UCSD-AML1 (cell line): ENCODE results near the gene SEPTIN1.
"Not testable (repeated sequence)": the region's sequence is repeated elsewhere in the genome, so short reads cannot be mapped to it uniquely, and the experiment has no call there.

Experiments
- DNase-seq: peaks from one replicate; lab custom pipeline; 2025; ENCODE audit not compliant: unreplicated experiment; lab: John Stamatoyannopoulos, UW

Gene SEPTIN1

DNA sequence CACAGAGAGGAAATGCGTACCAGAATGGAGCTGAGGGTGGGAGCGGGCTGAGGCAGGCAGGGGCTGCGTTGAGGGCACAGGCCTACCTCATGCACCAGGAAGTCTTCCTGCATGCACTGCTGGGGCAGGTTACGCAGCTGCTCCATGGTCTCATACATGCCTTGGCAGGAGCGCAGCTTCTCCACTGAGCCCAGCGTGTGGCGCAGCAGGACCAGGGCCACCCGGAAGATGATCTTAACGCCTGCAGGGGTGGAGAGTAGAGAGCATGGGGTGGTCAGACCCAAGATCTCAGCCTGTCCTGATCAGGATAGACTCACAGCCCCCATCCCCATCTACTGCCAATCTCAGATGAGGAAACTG, 23.8 kb downstream of the SEPTIN1 start:
- DNase-seq, result no peak

DNA sequence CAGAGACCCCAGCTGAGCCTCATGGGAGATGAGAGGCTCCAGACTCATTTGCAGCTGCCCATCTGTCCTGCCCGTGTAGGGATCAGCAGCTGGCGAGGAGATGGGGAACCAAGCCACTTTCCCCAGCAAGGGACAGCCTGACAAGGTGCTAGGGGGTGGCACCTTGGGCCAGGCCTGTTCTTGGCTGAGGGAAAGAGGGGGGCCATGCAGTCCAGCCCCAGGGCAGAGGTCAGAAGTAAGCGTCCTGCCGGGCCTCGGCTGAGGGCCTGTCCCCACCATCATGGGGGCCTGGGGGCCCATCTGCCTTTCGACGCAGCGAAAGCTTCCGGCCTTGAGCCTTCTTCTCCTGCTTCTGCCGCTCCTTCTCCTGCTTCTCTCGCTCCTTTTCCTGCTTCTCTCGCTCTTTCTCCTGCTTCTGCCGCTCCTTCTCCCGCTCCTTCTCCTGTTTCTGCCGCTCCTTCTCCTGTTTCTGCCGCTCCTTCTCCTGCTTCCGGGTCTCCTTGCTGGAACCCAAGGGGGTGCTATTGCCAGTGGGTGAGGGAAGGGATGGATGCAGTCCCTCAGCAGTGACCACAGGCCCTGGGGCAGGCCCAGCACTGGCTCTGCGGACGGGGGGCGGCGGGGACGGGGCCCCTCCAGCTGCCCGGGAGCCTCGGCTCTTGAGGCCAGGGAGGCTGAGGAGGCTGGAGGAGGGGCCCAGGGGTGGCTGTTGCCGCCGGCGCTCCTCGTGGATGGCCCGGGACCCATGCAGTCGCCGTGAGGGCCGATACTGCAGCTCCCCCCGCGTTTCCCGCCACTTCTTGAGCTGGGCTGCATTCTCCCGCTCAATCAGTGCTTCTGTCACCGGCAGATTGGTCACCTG, 24.4 kb downstream of the SEPTIN1 start:
- DNase-seq, result no peak

DNA sequence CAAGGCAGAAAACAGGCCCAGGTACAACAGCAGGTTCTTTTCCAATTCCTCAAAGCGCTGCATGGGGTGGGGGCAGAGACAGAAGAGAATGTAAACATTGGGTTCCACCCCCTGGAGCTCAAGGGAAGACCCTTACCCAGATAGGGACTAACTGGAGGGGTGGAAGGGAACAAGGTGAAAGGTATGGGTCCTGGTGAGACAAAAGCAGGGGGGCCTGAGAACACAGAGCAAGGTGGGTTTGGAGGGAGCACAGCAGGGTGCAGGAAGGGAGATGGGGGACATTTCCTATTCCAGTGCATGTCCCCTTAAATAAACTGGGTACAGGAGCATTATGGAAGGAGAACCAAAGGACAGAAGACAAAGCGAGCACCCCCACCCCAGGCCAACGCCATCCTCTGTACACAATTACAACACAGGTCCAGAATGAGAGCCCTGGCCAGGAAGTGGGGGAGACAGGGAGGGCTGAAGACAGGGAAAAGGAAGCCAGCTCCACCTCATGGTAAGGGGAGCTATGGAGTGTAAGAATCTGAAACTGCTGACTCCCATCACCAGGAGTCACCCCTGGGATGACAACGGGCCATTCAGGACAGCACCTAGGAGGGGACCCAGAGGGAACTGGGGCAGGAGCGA, 25.2 kb downstream of the SEPTIN1 start:
- no peak for DNase-seq

DNA sequence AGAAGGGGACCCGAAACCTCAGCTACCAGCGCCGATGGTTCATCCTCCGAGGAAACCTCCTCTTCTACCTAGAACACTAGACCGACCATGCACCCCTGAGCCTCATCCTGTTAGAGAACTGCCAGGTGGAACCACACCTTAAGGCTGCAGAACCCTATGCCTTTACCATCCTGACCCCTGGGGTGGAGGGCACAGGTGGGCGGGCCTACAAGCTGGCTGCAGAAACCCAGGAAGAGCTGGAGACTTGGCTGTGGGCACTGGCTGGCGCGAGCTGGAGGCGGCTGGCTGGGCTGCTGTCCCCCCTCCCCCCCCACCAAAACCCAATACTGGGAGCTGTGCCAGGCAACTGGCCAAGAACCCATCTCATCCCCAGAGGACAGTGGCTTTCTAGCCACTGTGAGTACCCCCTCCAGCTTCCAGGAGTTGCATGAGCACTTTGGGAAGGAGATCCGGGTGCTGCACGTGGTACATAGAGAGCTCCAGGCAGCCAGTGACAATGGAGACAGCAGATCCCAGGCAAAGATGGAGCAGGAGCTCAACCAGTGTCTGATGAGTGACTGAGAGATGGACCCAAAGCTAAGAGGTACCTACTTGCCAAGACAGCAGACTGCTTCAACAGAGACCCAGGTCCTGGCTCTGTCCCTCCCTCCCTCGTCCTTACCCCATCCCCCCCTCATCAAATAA, 25.8 kb downstream of the SEPTIN1 start:
- DNase-seq, result no peak

DNA sequence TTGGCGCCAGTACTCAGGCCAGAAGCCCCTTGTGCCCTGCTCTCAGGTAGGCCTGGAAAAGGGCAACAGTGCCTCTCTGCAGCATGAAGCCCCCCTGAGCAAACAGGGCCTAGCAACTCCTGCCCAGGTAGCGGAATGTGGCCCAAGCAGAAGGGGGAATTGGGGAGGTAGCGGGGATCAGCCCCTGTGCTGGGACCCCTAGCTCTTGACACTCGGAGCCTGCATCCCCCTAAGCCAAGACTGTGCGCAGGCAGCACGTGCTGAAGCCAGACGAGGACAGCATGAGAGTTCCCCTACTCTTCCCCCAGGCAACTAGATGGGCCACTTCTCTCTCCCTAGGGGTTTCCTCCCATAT, 26.4 kb downstream of the SEPTIN1 start:
- no peak for DNase-seq

DNA sequence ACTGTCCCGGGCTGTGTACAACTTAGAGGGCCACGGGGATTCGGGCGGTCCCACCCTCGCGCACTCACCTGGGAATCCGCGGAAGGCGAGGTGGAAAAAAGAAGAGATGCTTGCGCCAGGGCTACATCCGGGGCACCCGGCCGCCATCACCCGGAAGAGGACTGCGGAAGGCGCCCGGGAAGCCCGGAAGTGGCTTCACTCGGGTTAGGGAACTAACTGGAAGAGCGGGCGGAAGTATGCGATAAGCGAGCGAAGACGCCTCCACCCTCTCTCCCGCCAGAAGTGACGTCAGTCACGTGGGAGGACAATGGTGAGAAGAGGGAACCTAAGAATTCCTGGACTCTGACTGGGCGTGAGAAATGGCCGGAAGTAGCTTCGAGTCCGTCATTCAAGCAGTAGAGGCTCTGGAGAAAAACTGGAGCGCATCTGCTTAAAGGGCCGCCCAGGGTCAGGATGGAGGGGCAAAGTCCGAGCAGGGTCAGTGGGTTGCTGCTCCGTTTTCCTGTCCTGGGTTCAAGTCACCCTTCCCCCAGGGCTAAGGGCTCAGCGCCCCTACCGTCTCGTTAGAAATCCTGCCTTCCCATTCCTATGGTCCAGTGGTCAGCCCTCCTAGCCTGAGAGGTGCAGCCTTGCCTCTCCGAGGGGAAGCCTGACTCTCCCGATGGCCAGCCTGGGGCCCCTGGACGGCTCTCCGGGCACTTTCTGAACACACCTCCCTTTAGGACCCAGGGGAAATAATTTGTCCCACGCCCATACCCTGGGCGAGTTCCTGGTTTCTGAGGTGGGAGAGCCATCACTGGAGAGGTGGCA, 27.0 kb downstream of the SEPTIN1 start, which contains the start of gene CD2BP2:
Gene CD2BP2, minus strand, starts transcription at position 165 of the 810 bp plus-strand sequence. CDS start 627 bp downstream, outside the sequence.
- peak; percentile 95 for DNase-seq

GRCh38 chr16:30354423-30355143, 27.8 kb downstream of the SEPTIN1 start:
- DNase-seq, result no peak

GRCh38 chr16:30353438-30354129, 28.8 kb downstream of the SEPTIN1 start:
- no peak for DNase-seq

DNA sequence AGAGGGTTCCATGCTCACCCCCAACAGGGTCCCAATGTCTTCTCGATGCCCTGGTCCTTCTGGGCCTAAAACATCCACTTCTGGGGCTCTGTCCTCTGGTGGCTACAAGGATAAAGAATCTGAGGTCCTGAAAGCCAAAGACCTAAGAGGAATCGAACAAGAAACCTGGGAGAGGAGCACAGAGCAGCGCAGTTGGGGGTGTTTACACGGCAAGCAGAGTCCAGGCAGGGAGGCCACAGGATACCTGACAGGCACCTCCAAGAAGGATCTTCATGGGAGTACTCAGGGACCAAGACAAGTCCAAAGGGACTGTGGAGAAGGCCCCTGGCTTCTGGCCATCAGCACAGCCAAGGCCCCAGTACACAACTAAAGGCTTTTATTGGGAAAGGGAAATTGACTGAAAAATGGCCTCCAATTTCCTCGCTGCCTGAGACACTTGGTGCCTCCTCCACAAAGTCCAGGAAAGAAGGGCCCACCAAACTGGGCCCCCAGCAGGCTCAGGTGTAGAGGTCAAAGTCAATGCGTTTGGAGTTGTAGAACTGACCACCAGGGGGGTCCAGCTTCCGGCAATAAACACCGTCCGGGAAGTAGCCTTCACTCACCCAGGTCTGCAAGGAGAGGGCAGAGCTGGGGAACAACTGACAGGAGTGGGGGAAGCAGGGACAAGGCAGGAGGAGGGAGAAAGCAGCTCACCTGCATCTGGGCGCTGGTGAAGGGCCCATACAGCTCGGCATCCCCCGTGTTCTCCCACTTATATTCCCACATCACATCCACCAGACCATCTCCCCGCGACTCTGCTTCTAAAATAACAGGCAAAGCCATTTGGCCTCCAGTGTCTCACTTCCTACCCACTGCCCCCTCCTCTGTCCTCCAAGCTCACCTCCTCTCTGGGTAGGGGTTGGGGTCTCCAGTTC, 29.6 kb downstream of the SEPTIN1 start:
- DNase-seq, result no peak

- no peak for DNase-seq
Measured at GRCh38 chr16:30351586-30352419, 30.6 kb downstream of the SEPTIN1 start.

DNA sequence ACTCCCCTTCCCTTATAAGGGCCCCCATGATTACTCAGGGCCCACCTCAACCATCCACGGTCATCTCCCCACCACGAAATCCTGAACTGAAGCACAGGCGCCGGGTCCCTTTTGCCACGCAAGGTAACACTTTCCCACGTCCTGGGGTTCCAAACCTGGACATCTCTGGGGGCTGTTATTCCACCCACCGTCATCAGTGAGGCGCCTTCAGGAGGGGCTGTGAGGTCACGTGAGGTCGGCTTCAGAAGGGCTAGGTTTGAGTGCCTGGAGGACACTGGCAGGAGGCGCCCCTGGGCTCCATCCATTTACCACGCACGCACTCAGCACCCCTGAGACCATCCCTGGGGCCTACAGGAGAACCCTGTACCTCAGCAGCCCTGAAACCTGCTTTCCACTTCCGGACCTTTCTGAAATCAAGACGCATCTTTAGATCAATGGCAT, 31.3 kb downstream of the SEPTIN1 start:
- DNase-seq, result no peak

DNA sequence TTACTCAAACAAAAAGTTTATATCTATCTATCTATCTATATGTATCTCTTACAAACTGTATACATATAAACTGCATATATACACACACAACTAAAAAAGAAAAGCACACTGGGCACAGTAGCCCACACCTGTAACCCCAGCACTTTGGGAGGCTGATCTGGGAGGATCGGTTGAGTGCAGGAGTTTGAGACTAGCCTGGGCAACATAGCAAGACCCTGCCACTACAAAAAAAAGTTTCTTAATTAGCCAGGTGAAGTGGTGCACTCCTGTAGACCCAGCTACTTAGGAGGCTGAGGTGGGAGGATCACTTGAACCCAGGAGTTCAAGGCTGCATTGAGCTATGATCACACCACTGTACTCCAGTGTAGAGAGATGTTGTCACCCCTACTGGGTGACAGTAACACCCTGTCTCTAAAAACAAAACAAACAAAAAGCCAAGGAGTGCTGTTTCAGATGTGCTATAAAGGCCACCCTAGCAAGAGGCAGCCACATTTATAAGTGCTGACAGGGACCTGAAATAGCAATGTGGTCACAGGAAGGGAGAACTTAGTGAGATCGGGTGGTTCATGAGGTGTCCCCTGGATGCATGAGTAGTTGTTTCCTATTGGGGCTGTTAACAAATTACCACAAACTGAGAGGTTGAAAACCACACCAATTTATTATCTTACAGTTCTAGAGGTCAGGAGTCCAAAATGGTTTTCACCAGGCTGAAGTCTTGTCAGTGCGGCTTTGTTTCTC, 32.1 kb downstream of the SEPTIN1 start:
- no peak for DNase-seq

DNA sequence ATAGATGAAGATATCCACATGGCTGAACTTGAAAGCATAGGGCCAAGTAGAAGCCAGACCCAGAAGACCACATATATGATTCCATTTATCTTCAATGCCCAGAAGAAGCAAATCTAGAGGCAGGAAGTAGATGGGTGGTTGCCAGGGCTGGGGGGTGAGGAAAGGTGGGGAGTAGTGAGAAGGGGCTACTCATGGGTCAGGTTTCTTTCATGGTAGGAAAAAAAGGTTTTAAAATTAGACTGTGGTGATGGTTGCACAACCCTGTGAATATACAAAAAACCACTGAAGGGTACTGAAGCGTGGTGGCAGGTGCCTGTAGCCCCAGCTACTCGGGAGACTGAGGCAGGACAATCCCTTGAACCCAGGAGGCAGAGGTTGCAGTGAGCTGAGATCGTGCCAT, 32.7 kb downstream of the SEPTIN1 start:
- DNase-seq, result no peak

GRCh38 chr16:30348929-30349328, 33.4 kb downstream of the SEPTIN1 start:
- no peak for DNase-seq

DNA sequence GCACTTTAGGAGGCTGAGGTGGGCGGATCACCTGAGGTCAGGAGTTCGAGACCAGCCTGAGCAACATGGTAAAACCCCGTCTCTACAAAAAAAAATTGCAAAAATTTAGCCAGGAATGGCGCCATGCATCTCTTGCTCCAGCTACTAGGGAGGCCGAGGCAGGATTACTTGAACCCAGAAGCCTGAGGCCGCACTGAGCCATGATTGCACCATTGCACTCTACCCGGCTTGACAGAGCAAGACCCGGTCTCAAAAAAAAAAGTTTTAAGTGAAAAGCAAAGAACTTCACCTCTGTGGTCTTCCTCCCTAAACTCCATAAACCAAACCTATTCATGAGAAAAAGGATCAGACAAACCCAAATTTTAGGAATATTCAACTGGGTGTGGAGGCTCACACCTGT, 34.2 kb downstream of the SEPTIN1 start:
- no peak for DNase-seq

DNA sequence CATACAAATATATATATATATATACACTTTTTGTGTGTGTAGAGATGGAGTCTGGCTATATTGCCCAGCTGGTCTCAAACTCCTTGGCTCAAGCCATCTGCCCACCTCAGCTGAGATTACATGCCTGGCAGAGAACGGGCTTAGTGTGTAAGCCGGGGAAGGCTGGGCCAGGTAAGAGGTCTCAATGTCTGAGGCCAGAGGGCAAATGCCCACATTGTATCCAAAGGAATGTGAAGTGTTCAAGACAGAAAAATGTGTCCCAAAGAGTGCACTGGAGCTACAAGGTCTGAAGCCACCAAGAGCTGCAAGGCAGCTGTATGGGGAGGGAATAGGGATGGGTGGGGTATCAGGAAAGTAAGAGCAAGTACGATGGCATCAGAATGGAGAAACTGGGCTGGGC, 36.1 kb downstream of the SEPTIN1 start:
- no peak for DNase-seq

DNA sequence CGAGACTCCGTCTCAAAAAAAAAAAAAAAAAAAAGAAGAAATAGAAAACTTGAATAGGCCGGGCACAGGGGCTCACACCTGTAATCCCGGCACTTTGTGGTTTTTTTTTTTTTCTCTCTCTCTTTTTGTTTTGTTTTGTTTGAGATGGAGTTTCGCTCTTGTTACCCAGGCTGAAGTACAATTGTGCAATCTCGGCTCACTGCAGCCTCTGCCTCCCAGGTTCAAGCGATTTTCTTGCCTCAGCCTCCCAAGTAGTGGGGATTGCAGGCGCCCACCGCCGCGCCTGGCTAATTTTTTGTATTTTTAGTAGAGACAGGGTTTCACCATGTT, 38.9 kb downstream of the SEPTIN1 start:
- not testable (repeated sequence) for DNase-seq
